K562 (cell line): ENCODE measurements around the gene APCDD1. TPM values are rescaled to one million over a fixed set of nuclear protein-coding genes. Genes with fewer than 3 reads are reported as not detected.

Experiments used
- BHLHE40 ChIP-seq: IDR thresholded peaks from 2 replicates; pipeline ENCODE4 v1.6.1; 2011; ENCODE audit warnings: low read length, improper control_type of control experiment
- CBFA2T2 ChIP-seq: fragments of 450-650 bp; conservative IDR thresholded peaks from 2 replicates; pipeline ENCODE4 v1.6.1; 2017; ENCODE audit warnings: mild to moderate bottlenecking
- CXXC5 ChIP-seq: fragments of 250-450 bp; sonication (Bioruptor Pico); IDR thresholded peaks from 2 replicates; pipeline ENCODE4 v1.8.0; 2022; ENCODE audit warnings: inconsistent platforms, mild to moderate bottlenecking, moderate library complexity
- ESRRB ChIP-seq: fragments of 250-450 bp; sonication (Bioruptor Pico); IDR thresholded peaks from 2 replicates; pipeline ENCODE4 v1.5.0; 2020; ENCODE audit warnings: mild to moderate bottlenecking, moderate library complexity, borderline replicate concordance
- FOS ChIP-seq: IDR thresholded peaks from 3 replicates; pipeline ENCODE4 v1.6.1; 2011; ENCODE audit not compliant: insufficient read length; ENCODE audit errors: extremely low read depth
- FOXJ2 ChIP-seq: fragments of 200-800 bp; sonication (Bioruptor generic); IDR thresholded peaks from 2 replicates; pipeline ENCODE4 v1.6.1; 2016; ENCODE audit warnings: missing genetic modification characterization, missing compliant biosample characterization
- HCFC1 ChIP-seq: IDR thresholded peaks from 2 replicates; pipeline ENCODE4 v1.6.1; 2012; ENCODE audit warnings: low read depth, low read length, improper control_type of control experiment
- KLF16 ChIP-seq: IDR thresholded peaks from 2 replicates; pipeline ENCODE4 v1.6.1; 2016; ENCODE audit warnings: antibody characterized with exemption
- PHF20 ChIP-seq: fragments of 450-650 bp; IDR thresholded peaks from 2 replicates; pipeline ENCODE4 v1.6.1; 2018; ENCODE audit not compliant: partially characterized antibody
- RAD51 ChIP-seq: fragments of 450-650 bp; IDR thresholded peaks from 2 replicates; pipeline ENCODE4 v1.7.1; 2016; ENCODE audit warnings: low read depth, mild to moderate bottlenecking, borderline replicate concordance
- TAF1 ChIP-seq: IDR thresholded peaks from 2 replicates; pipeline ENCODE4 v1.6.1; 2011; ENCODE audit warnings: mild to moderate bottlenecking, low read length, moderate library complexity; ENCODE audit not compliant: insufficient read depth, control insufficient read depth, severe bottlenecking; ENCODE audit errors: extremely low read depth
- TAF7 ChIP-seq: fragments of 450-650 bp; IDR thresholded peaks from 2 replicates; pipeline ENCODE4 v1.6.1; 2016; ENCODE audit warnings: missing genetic modification characterization, missing compliant biosample characterization
- TCF3 ChIP-seq: sonication (generic); formaldehyde crosslinking; IDR thresholded peaks from 2 replicates; pipeline ENCODE4 v1.4.0; 2020; ENCODE audit warnings: mild to moderate bottlenecking, missing genetic modification reagents
- ZBTB34 ChIP-seq: fragments of 250-450 bp; sonication (Bioruptor Pico); IDR thresholded peaks from 2 replicates; pipeline ENCODE4 v1.8.0; 2021; ENCODE audit warnings: mild to moderate bottlenecking, moderate library complexity
- ZNF263 ChIP-seq: sonication (generic); formaldehyde crosslinking; IDR thresholded peaks from 2 replicates; pipeline ENCODE4 v1.8.0; 2022; ENCODE audit warnings: mild to moderate bottlenecking, missing genetic modification reagents, borderline replicate concordance
- ZNF696 ChIP-seq: fragments of 250-450 bp; sonication (Bioruptor Pico); conservative IDR thresholded peaks from 2 replicates; pipeline ENCODE4 v1.4.0; 2020; ENCODE audit warnings: mild to moderate bottlenecking, moderate library complexity
- polyA plus RNA-seq, 8 experiments: library from polyadenylated mRNA; depleted of rRNA in 4 of 8; stranded (reverse) in 5 of 8; unstranded in 3 of 8; fragments of >200 nt; fragmentation: Nextera tagmentation in 2 of 8; fragmentation: Illumina TruSeq in 1 of 8; extraction: Ambion mirVana in 2 of 8; extraction: Trizol in 1 of 8; gene quantifications; 2 replicates each; pipeline versions ENCODE4 v1.2.1 to v1.2.3, GENCODE V29; 2011 to 2014; ENCODE audit warnings: inconsistent platforms in 1 of 8, missing spikeins in 1 of 8
- total RNA-seq, 7 experiments: library from RNA; depleted of rRNA in 6 of 7; stranded (reverse); fragments of >200 nt in 6 of 7; fragmentation: Illumina TruSeq in 2 of 7; extraction: Trizol in 2 of 7; gene quantifications; 2 replicates each; pipeline versions ENCODE4 v1.2.1 to v1.2.3, GENCODE V29; 2011 to 2021; ENCODE audit warnings: low replicate concordance in 1 of 7
- TF ChIP-seq, protein P1 (sequence below): fragments of 450-650 bp; IDR thresholded peaks from 2 replicates; pipeline ENCODE4 v1.6.1; 2016; ENCODE audit warnings: antibody characterized with exemption
- TF ChIP-seq, protein P2 (sequence below): sonication (generic); formaldehyde crosslinking; IDR thresholded peaks from 2 replicates; pipeline ENCODE4 v1.8.0; 2023; ENCODE audit warnings: missing genetic modification reagents, mild to moderate bottlenecking, borderline replicate concordance
- TF ChIP-seq, protein P3 (sequence below): fragments of 450-650 bp; IDR thresholded peaks from 2 replicates; pipeline ENCODE4 v1.6.1; 2016; ENCODE audit warnings: missing biosample characterization, missing genetic modification characterization

Gene APCDD1
- total and polyA plus RNA-seq, 9 of the 15 experiments (the other 6 are each of a cell fraction or from before 2014, with no cell fraction given), result 0.07 TPM; not detected in 8

- TF ChIP-seq RAD51, result no peak
- peak; percentile 95 for TF ChIP-seq CXXC5 (CRISPR knock-in tag)
- peak; percentile 35; the same call in 1 of the 2 replicates for TF ChIP-seq TCF3 (CRISPR knock-in tag)
- TF ChIP-seq ZNF696 (CRISPR knock-in tag), result no peak
- TF ChIP-seq FOS, result no peak
- TF ChIP-seq, protein P1, sequence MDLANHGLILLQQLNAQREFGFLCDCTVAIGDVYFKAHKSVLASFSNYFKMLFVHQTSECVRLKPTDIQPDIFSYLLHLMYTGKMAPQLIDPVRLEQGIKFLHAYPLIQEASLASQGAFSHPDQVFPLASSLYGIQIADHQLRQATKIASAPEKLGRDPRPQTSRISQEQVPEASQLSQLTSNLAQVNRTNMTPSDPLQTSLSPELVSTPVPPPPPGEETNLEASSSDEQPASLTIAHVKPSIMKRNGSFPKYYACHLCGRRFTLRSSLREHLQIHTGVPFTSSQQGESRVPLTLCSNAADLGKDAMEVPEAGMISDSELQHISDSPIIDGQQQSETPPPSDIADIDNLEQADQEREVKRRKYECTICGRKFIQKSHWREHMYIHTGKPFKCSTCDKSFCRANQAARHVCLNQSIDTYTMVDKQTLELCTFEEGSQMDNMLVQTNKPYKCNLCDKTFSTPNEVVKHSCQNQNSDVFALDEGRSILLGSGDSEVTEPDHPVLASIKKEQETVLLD, result peak; percentile 98
- TF ChIP-seq, protein P2, sequence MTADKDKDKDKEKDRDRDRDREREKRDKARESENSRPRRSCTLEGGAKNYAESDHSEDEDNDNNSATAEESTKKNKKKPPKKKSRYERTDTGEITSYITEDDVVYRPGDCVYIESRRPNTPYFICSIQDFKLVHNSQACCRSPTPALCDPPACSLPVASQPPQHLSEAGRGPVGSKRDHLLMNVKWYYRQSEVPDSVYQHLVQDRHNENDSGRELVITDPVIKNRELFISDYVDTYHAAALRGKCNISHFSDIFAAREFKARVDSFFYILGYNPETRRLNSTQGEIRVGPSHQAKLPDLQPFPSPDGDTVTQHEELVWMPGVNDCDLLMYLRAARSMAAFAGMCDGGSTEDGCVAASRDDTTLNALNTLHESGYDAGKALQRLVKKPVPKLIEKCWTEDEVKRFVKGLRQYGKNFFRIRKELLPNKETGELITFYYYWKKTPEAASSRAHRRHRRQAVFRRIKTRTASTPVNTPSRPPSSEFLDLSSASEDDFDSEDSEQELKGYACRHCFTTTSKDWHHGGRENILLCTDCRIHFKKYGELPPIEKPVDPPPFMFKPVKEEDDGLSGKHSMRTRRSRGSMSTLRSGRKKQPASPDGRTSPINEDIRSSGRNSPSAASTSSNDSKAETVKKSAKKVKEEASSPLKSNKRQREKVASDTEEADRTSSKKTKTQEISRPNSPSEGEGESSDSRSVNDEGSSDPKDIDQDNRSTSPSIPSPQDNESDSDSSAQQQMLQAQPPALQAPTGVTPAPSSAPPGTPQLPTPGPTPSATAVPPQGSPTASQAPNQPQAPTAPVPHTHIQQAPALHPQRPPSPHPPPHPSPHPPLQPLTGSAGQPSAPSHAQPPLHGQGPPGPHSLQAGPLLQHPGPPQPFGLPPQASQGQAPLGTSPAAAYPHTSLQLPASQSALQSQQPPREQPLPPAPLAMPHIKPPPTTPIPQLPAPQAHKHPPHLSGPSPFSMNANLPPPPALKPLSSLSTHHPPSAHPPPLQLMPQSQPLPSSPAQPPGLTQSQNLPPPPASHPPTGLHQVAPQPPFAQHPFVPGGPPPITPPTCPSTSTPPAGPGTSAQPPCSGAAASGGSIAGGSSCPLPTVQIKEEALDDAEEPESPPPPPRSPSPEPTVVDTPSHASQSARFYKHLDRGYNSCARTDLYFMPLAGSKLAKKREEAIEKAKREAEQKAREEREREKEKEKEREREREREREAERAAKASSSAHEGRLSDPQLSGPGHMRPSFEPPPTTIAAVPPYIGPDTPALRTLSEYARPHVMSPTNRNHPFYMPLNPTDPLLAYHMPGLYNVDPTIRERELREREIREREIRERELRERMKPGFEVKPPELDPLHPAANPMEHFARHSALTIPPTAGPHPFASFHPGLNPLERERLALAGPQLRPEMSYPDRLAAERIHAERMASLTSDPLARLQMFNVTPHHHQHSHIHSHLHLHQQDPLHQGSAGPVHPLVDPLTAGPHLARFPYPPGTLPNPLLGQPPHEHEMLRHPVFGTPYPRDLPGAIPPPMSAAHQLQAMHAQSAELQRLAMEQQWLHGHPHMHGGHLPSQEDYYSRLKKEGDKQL, result no peak
- peak; percentile 81 for TF ChIP-seq KLF16
- TF ChIP-seq TAF7 (tag), result no peak
- no peak for TF ChIP-seq CBFA2T2
- no peak for TF ChIP-seq ESRRB (CRISPR knock-in tag)
- peak; percentile 55 for TF ChIP-seq TAF1
- no peak for TF ChIP-seq FOXJ2 (tag)
- TF ChIP-seq, protein P3, sequence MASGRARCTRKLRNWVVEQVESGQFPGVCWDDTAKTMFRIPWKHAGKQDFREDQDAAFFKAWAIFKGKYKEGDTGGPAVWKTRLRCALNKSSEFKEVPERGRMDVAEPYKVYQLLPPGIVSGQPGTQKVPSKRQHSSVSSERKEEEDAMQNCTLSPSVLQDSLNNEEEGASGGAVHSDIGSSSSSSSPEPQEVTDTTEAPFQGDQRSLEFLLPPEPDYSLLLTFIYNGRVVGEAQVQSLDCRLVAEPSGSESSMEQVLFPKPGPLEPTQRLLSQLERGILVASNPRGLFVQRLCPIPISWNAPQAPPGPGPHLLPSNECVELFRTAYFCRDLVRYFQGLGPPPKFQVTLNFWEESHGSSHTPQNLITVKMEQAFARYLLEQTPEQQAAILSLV (tag), result no peak
- TF ChIP-seq PHF20, result peak; percentile 66
- peak; percentile 75 for TF ChIP-seq HCFC1
- no peak for TF ChIP-seq ZNF263 (CRISPR knock-in tag)
- TF ChIP-seq ZBTB34, result no peak
- peak; percentile 52 for TF ChIP-seq BHLHE40
Measured at GRCh38 chr18:10525697-10526560, 71.5 kb downstream of the APCDD1 start, which contains the start of gene NAPG (continued).
